ENCODE measurements around the gene CATSPER4.
A peak's percentile ranks its signal among the peaks of the same experiment; 100 is the strongest.

Gene CATSPER4

GRCh38 chr1:26190373-26190987, at the start of gene CATSPER4:
Gene CATSPER4 (plus strand): TSS chr1:26190602. CDS start chr1:26190628, 26 bp downstream.
- peak; percentile 8; the same call in 1 of the 2 replicates for TF ChIP-seq CTCF (IDR thresholded peaks at IDR 0.05; ENCODE audit: low read depth, low read length)
- DNase-seq (ENCODE audit: extremely low read depth, low read depth) = no peak

- no peak for DNase-seq (ENCODE audit: extremely low read depth, low read depth)
- no peak for TF ChIP-seq CTCF (IDR thresholded peaks at IDR 0.05; ENCODE audit: low read depth, low read length)
Measured at GRCh38 chr1:26142159-26142558, 48.2 kb upstream of the CATSPER4 start.

GRCh38 chr1:26145041-26145959, 45.1 kb upstream of the CATSPER4 start:
- peak; percentile 56 for DNase-seq (ENCODE audit: extremely low read depth, low read depth)
- peak; percentile 72 for TF ChIP-seq CTCF (IDR thresholded peaks at IDR 0.05; ENCODE audit: low read depth, low read length)

- no peak for DNase-seq (ENCODE audit: extremely low read depth, low read depth)
- TF ChIP-seq CTCF (IDR thresholded peaks at IDR 0.05; ENCODE audit: low read depth, low read length) = no peak
Measured at GRCh38 chr1:26145960-26146294, 44.5 kb upstream of the CATSPER4 start.

- no peak for TF ChIP-seq CTCF (IDR thresholded peaks at IDR 0.05; ENCODE audit: low read depth, low read length)
- DNase-seq (ENCODE audit: extremely low read depth, low read depth) = no peak
Measured at GRCh38 chr1:26148887-26149286, 41.5 kb upstream of the CATSPER4 start.

GRCh38 chr1:26153966-26154532, 36.4 kb upstream of the CATSPER4 start:
- no peak for TF ChIP-seq CTCF (IDR thresholded peaks at IDR 0.05; ENCODE audit: low read depth, low read length)
- no peak for DNase-seq (ENCODE audit: extremely low read depth, low read depth)

- no peak for TF ChIP-seq CTCF (IDR thresholded peaks at IDR 0.05; ENCODE audit: low read depth, low read length)
Measured at GRCh38 chr1:26154750-26155149, 35.7 kb upstream of the CATSPER4 start.

More at GRCh38 chr1:26154750-26155149, 35.7 kb upstream of the CATSPER4 start:
- no peak for DNase-seq (ENCODE audit: extremely low read depth, low read depth)

All from AG09319 (cell line).